ENCODE data around the gene RILPL1. TPM values are rescaled to one million over a fixed set of nuclear protein-coding genes. Genes with fewer than 3 reads are reported as not detected.

Gene RILPL1
- total and polyA plus RNA-seq, 10 of the 15 experiments (the other 5 are each of a cell fraction or from before 2014, with no cell fraction given): 0.05 to 0.61 (median 0.25) TPM

DNA sequence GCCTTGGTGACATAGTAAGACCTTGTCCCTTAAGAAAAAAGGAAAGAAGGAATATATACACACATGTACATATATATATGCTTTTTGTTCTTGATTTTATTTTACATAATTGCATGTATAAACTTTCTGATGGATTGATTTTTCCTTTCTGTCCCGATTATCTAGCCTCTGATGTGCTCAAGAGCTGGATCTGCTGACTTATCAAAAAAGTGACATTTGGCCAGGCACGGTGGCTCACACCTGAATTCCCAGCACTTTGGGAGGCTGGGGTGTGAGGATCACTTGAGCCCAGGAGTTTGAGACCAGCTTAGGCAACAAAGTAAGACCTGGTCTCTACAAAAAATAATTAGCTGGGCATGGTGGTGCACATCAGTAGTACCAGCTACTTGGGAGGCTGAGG lies 63.5 kb downstream of the RILPL1 start:
- Histone ChIP-seq H3K36me3 (ENCODE audit: control insufficient read depth in 2 of 2, insufficient read depth in 2 of 2, low read length in 1 of 2) (no peaks in the 10 kb centered on the region; a peak in 2 of 4 replicates), H3K79me2 (ENCODE audit: control insufficient read depth, insufficient read depth, low read length) (peaks cover 7% of the 10 kb centered on the region), H3K4me3 (no peak overlapping the region), H3K9me3 (replicated peaks; ENCODE audit: control insufficient read depth, insufficient read depth, low read length) (no peaks in the 10 kb centered on the region), H3K27me3 (replicated peaks in 1 of 2; ENCODE audit: control insufficient read depth in 2 of 2, insufficient read depth in 2 of 2, low read length in 1 of 2) (no peaks in the 10 kb centered on the region), H3K4me1 (ENCODE audit: control insufficient read depth, insufficient read depth, low read length) (no peaks in the 10 kb centered on the region), H3K9ac (ENCODE audit: control insufficient read depth, insufficient read depth, low read length) (no peak overlapping the region), H2AFZ (ENCODE audit: control insufficient read depth, low read depth, low read length) (no peak overlapping the region), H3K4me2 (ENCODE audit: control insufficient read depth, insufficient read depth) (no peak overlapping the region), H3K27ac (ENCODE audit: control insufficient read depth, insufficient read depth) (no peak overlapping the region), H4K20me1 (ENCODE audit: control insufficient read depth, insufficient read depth) (no peaks in the 10 kb centered on the region)
- WGBS (ENCODE audit: insufficient coverage, insufficient replicate concordance, low lambda C conversion rate, missing lambda C conversion rate): 93% methylated on average over 2 of the region's 2 CpGs
- no TSS peak for BruUV-seq (replicated peaks)
- in situ Hi-C loops (cut with MboI) (no loop called here), intact Hi-C loops (cut with micrococcal nuclease; ENCODE audit: unreplicated experiment) (loop anchor here (2.0 kb wide), 1 partner anchor 199 kb away; the partner anchor contains the start of gene CDK2AP1)
- no peak for ATAC-seq
- TF ChIP-seq YY1 (IDR thresholded peaks at IDR 0.05; ENCODE audit: low read depth, low read length): no peak
- TF ChIP-seq POLR2AphosphoS5 (IDR thresholded peaks at IDR 0.05; ENCODE audit: low read length): no peak
- TF ChIP-seq ESRRA (IDR thresholded peaks at IDR 0.05; ENCODE audit: low read length): no peak
- no peak for TF ChIP-seq CREB1 (IDR thresholded peaks at IDR 0.05; ENCODE audit: low read depth)
- TF ChIP-seq EZH2 (IDR thresholded peaks at IDR 0.05; ENCODE audit: borderline replicate concordance, control insufficient read depth, low read depth, low read length): no peak
- no peak for TF ChIP-seq CBFB (IDR thresholded peaks at IDR 0.05; ENCODE audit: low read depth)
- ChIA-PET POLR2A (interaction anchor here (1.0 kb wide), 1 partner anchor 10 kb away, joined by 9 read pairs; no protein-coding TSS in a partner anchor), CTCF (interaction anchor here (0.6 to 2.4 kb wide), 5 partner anchors 34 to 285 kb away, joined by 3 to 8 read pairs (median 4); partner anchors contain the start of genes KMT5A and RILPL2), RAD21 (ENCODE audit: unreplicated experiment) (no interaction called here), SMC1A (ENCODE audit: uncharacterized antibody, unreplicated experiment) (interaction anchor here (0.8 to 1.3 kb wide), 4 partner anchors 34 to 107 kb away, joined by 3 to 4 read pairs (median 3); partner anchors contain the start of gene RILPL2)
- DNase-seq (ENCODE audit: low read depth, low spot score): no peak
- no peak for FAIRE-seq

DNA sequence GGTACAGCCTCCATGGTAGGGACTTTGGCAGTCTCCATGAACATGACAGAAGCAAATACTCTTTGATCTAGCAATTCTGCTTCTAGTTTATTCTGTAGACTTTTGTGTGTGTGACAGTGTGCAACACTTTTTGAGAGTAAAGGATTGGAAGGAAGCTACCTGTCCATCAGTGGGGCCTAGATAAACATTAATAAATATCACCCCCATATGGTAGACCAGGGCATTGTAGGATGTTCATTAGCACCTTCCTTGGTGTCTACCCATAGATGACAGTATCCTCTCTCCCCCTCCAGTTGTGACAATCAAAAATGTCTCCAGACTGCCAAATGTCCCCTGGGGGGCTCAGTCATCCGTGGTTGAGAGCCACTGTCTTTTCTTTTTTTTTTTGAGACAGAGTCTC lies 64.7 kb downstream of the RILPL1 start:
- H4K20me1 ChIP-seq (ENCODE audit: control insufficient read depth, insufficient read depth): no peaks in the 10 kb centered on the region
- DNase-seq (ENCODE audit: low read depth, low spot score) (peak; percentile 48), FAIRE-seq (peak; percentile 23), ATAC-seq (peak; percentile 99)
- 0% methylated on average over 1 of the region's 1 CpG for WGBS (ENCODE audit: insufficient coverage, insufficient replicate concordance, low lambda C conversion rate, missing lambda C conversion rate)
- no peak overlapping the region for H2AFZ ChIP-seq (ENCODE audit: control insufficient read depth, low read depth, low read length)
- H3K79me2 ChIP-seq (ENCODE audit: control insufficient read depth, insufficient read depth, low read length): peaks cover 13% of the 10 kb centered on the region
- no peak overlapping the region for H3K27ac ChIP-seq (ENCODE audit: control insufficient read depth, insufficient read depth)
- H3K9ac ChIP-seq (ENCODE audit: control insufficient read depth, insufficient read depth, low read length): no peak overlapping the region
- no peak overlapping the region for H3K4me3 ChIP-seq
- ChIA-PET SMC1A (ENCODE audit: uncharacterized antibody, unreplicated experiment) (interaction anchor here (0.6 to 1.7 kb wide), 15 partner anchors 9 to 587 kb away, joined by 3 to 13 read pairs (median 4); partner anchors contain the start of gene KMT5A), CTCF (interaction anchor here (0.6 to 2.4 kb wide), 18 partner anchors 9 to 144 kb away, joined by 3 to 9 read pairs (median 3); partner anchors contain the start of genes KMT5A and RILPL2), RAD21 (ENCODE audit: unreplicated experiment) (interaction anchor here (0.5 to 1.5 kb wide), 11 partner anchors 9 to 198 kb away, joined by 3 to 5 read pairs (median 4); no protein-coding TSS in a partner anchor), POLR2A (interaction anchor here (0.6 kb wide), 4 partner anchors 8 to 107 kb away, joined by 3 to 10 read pairs (median 4); no protein-coding TSS in a partner anchor)
- BruUV-seq (replicated peaks): no TSS peak
- no peaks in the 10 kb centered on the region for H3K27me3 ChIP-seq (replicated peaks in 1 of 2; ENCODE audit: control insufficient read depth in 2 of 2, insufficient read depth in 2 of 2, low read length in 1 of 2)
- peaks cover 0 to 6% of the 10 kb centered on the region in 2 experiments; a peak in 3 of 4 replicates for H3K36me3 ChIP-seq (ENCODE audit: control insufficient read depth in 2 of 2, insufficient read depth in 2 of 2, low read length in 1 of 2)
- in situ Hi-C loops (cut with MboI): no loop called here
- no peaks in the 10 kb centered on the region for H3K9me3 ChIP-seq (replicated peaks; ENCODE audit: control insufficient read depth, insufficient read depth, low read length)
- intact Hi-C loops (cut with micrococcal nuclease; ENCODE audit: unreplicated experiment): loop anchor here (2.0 kb wide), 1 partner anchor 198 kb away; the partner anchor contains the start of gene CDK2AP1
- no peaks in the 10 kb centered on the region for H3K4me1 ChIP-seq (ENCODE audit: control insufficient read depth, insufficient read depth, low read length)
- no peak overlapping the region for H3K4me2 ChIP-seq (ENCODE audit: control insufficient read depth, insufficient read depth)
- TF ChIP-seq RCOR1 (conservative IDR thresholded peaks at IDR 0.05; ENCODE audit: low read depth, low read length) (no peak), NBN (IDR thresholded peaks at IDR 0.05) (0 out of 2 replicates have a peak, but pooled peaks have one; percentile 25), RAD21 (IDR thresholded peaks at IDR 0.05; ENCODE audit: insufficient read depth, low read depth, low read length) (peak; percentile 77), SMC3 (IDR thresholded peaks at IDR 0.05; ENCODE audit: borderline replicate concordance, low read length) (peak; percentile 77), MXI1 (IDR thresholded peaks at IDR 0.05; ENCODE audit: low read depth, low read length) (no peak), RB1 (IDR thresholded peaks at IDR 0.05; ENCODE audit: borderline replicate concordance) (no peak), EGR1 (IDR thresholded peaks at IDR 0.05; ENCODE audit: borderline replicate concordance in 1 of 2, low read depth in 2 of 2, low read length in 2 of 2) (no peak), NR2C2 (IDR thresholded peaks at IDR 0.05; ENCODE audit: borderline replicate concordance, control insufficient read depth, insufficient read length, low read depth) (no peak), CHD4 (IDR thresholded peaks at IDR 0.05) (no peak)
- TF ChIP-seq, protein P1, sequence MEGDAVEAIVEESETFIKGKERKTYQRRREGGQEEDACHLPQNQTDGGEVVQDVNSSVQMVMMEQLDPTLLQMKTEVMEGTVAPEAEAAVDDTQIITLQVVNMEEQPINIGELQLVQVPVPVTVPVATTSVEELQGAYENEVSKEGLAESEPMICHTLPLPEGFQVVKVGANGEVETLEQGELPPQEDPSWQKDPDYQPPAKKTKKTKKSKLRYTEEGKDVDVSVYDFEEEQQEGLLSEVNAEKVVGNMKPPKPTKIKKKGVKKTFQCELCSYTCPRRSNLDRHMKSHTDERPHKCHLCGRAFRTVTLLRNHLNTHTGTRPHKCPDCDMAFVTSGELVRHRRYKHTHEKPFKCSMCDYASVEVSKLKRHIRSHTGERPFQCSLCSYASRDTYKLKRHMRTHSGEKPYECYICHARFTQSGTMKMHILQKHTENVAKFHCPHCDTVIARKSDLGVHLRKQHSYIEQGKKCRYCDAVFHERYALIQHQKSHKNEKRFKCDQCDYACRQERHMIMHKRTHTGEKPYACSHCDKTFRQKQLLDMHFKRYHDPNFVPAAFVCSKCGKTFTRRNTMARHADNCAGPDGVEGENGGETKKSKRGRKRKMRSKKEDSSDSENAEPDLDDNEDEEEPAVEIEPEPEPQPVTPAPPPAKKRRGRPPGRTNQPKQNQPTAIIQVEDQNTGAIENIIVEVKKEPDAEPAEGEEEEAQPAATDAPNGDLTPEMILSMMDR (IDR thresholded peaks at IDR 0.05 in 2 of 3, conservative IDR thresholded peaks at IDR 0.05 in 1 of 3; ENCODE audit: control insufficient read depth in 2 of 3, extremely low read depth in 1 of 3, insufficient read depth in 1 of 3, low read depth in 3 of 3, low read length in 3 of 3): peak; percentile 53 to 70 (median 70); a peak in 5 of 6 replicates

Measured in GM12878 (cell line).